Mesendoderm (in vitro differentiated cells): ENCODE data around the gene RBM11. TPM values are rescaled to one million over a fixed set of nuclear protein-coding genes. Genes with fewer than 3 reads are reported as not detected.
A peak's percentile ranks its signal among the peaks of the same experiment; 100 is the strongest.
"Not testable (repeated sequence)": the region's sequence is repeated elsewhere in the genome, so short reads cannot be mapped to it uniquely, and the experiment has no call there.

ENCODE experiments used
- DNase-seq: peaks from one replicate; pipeline ENCODE4 v3.0.0; 2013
- H2AK5ac ChIP-seq: 2 replicates; pipeline ENCODE4 v1.6.1; 2013; ENCODE audit warnings: low read length, inconsistent platforms
- H2BK120ac ChIP-seq: 2 replicates; pipeline ENCODE4 v1.6.1; 2013; ENCODE audit warnings: low read depth, mild to moderate bottlenecking, low read length, moderate library complexity, mixed read lengths
- H2BK15ac ChIP-seq: replicated peaks from 2 replicates; pipeline ENCODE4 v1.6.1; 2013; ENCODE audit warnings: low read depth, mild to moderate bottlenecking, moderate library complexity
- H2BK5ac ChIP-seq: 2 replicates; pipeline ENCODE4 v1.6.1; 2013; ENCODE audit warnings: low read length, inconsistent platforms
- H3K18ac ChIP-seq: 2 replicates; pipeline ENCODE4 v1.6.1; 2013; ENCODE audit warnings: mild to moderate bottlenecking, low read length, mixed read lengths
- H3K23ac ChIP-seq: one replicate; pipeline ENCODE4 v1.6.1; 2013; ENCODE audit warnings: low read length
- H3K27ac ChIP-seq: 2 replicates; pipeline ENCODE4 v1.5.1; 2013; ENCODE audit warnings: low read depth, mild to moderate bottlenecking, inconsistent platforms, low read length, moderate library complexity
- H3K27me3 ChIP-seq: 2 replicates; pipeline ENCODE4 v1.6.1; 2013; ENCODE audit warnings: low read length, control low read depth, mild to moderate bottlenecking, inconsistent platforms; ENCODE audit not compliant: insufficient read depth, poor library complexity
- H3K36me3 ChIP-seq: 2 replicates; pipeline ENCODE4 v1.6.1; 2013; ENCODE audit warnings: low read length, inconsistent platforms; ENCODE audit not compliant: control insufficient read depth, insufficient read depth
- H3K4ac ChIP-seq: one replicate; pipeline ENCODE4 v1.6.1; 2013; ENCODE audit warnings: low read depth, mild to moderate bottlenecking, low read length, moderate library complexity
- H3K4me1 ChIP-seq: 2 replicates; pipeline ENCODE4 v1.6.1; 2013; ENCODE audit warnings: low read depth, low read length, inconsistent platforms; ENCODE audit not compliant: control insufficient read depth
- H3K4me2 ChIP-seq: 2 replicates; pipeline ENCODE4 v1.6.1; 2013; ENCODE audit warnings: low read length
- H3K4me3 ChIP-seq: 2 replicates; pipeline ENCODE4 v1.5.1; 2013; ENCODE audit warnings: mild to moderate bottlenecking, low read length
- H3K56ac ChIP-seq: one replicate; pipeline ENCODE4 v1.6.1; 2013; ENCODE audit warnings: low read length
- H3K79me1 ChIP-seq: 2 replicates; pipeline ENCODE4 v1.6.1; 2013; ENCODE audit warnings: low read length, inconsistent platforms
- H3K79me2 ChIP-seq: 2 replicates; pipeline ENCODE4 v1.6.1; 2013; ENCODE audit warnings: mild to moderate bottlenecking, low read length; ENCODE audit not compliant: control insufficient read depth, insufficient read depth
- H3K9ac ChIP-seq: 2 replicates; pipeline ENCODE4 v1.6.1; 2013; ENCODE audit warnings: low read length, inconsistent platforms
- H4K5ac ChIP-seq: one replicate; pipeline ENCODE4 v1.6.1; 2013; ENCODE audit warnings: low read length
- H4K8ac ChIP-seq: one replicate; pipeline ENCODE4 v1.6.1; 2013; ENCODE audit warnings: low read depth, mild to moderate bottlenecking, control low read depth, low read length, moderate library complexity
- WGBS: extraction: QIAGEN DNeasy Blood & Tissue Kit; methylation state at CpG from one replicate; pipeline ENCODE4 v1.1.7; 2013; ENCODE audit warnings: low lambda C conversion rate, missing lambda C conversion rate; ENCODE audit not compliant: insufficient coverage; ENCODE audit errors: extremely low coverage; 5-methylcytosine and 5-hydroxymethylcytosine counted together
- polyA plus RNA-seq, 2 experiments: library from polyadenylated mRNA; stranded (reverse); fragments of 200-250 nt; gene quantifications; one replicate each; pipeline ENCODE4 v1.2.3, GENCODE V29; 2013

The RBM11 gene, protein sequence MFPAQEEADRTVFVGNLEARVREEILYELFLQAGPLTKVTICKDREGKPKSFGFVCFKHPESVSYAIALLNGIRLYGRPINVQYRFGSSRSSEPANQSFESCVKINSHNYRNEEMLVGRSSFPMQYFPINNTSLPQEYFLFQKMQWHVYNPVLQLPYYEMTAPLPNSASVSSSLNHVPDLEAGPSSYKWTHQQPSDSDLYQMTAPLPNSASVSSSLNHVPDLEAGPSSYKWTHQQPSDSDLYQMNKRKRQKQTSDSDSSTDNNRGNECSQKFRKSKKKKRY
- polyA plus RNA-seq (2013, experiment 1 of 2), result 2.3 TPM
- 2.5 TPM for polyA plus RNA-seq (2013, experiment 2 of 2)

DNA sequence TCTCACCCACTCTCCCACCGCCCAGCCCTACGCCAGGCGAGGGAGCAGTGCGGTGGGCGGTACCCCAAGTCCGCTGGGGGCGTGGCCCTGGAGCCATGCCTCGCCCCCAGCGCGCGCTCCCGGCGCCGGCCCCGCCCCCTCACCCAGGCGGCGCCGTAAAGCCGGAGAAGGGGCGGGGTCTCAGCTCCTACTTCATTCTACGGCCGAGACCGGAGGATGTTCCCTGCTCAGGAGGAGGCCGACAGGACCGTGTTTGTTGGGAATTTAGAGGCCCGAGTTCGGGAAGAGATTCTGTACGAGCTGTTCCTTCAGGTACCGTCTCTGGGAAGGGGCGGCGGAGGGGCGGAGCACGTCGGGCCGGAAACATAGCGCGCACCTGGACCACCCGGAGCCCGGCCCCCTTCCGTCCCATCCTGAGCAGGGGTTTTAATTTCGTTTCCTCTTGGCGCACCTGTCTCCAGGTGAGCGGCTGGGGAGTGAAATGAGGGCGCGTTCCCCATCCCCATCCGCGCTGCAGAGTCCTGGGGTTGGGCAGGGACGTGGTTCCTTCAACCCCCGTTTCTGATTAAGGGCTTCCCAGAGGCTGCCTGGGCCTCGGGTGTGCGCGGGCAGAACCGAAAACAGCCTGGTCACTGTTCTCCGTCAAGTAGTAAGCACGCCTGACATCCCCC is at the start of gene RBM11:
Gene RBM11, plus strand, starts transcription at position 187 of the 671 bp plus-strand sequence. Its CDS starts 30 bp downstream, at position 217.
- H4K5ac ChIP-seq, result no peak within 1 kb of the TSS
- peak within 1 kb of the TSS; percentile 66 for H3K4me3 ChIP-seq
- no peak within 1 kb of the TSS for H2BK5ac ChIP-seq
- H3K4me1 ChIP-seq, result no peaks in the 10 kb centered on the region
- peak; percentile 90 for DNase-seq
- no peaks in the 10 kb centered on the region for H3K36me3 ChIP-seq
- no peak within 1 kb of the TSS for H4K8ac ChIP-seq
- no CpG with 5 or more reads among the region's 55 CpGs for WGBS
- H3K23ac ChIP-seq, result no peak within 1 kb of the TSS
- H3K27me3 ChIP-seq, result no peaks in the 10 kb centered on the region
- no peak within 1 kb of the TSS for H2BK15ac ChIP-seq
- H3K79me1 ChIP-seq, result no peaks in the 10 kb centered on the region
- no peaks in the 10 kb centered on the region for H3K79me2 ChIP-seq
- peak within 1 kb of the TSS; percentile 3 for H3K4me2 ChIP-seq
- peak within 1 kb of the TSS; percentile 59 for H3K9ac ChIP-seq
- no peak within 1 kb of the TSS for H3K18ac ChIP-seq
- H2BK120ac ChIP-seq, result no peak within 1 kb of the TSS
- no peak within 1 kb of the TSS for H3K4ac ChIP-seq
- H3K27ac ChIP-seq, result no peak within 1 kb of the TSS
- H3K56ac ChIP-seq, result peak within 1 kb of the TSS; percentile 75
- H2AK5ac ChIP-seq, result no peak within 1 kb of the TSS

DNA sequence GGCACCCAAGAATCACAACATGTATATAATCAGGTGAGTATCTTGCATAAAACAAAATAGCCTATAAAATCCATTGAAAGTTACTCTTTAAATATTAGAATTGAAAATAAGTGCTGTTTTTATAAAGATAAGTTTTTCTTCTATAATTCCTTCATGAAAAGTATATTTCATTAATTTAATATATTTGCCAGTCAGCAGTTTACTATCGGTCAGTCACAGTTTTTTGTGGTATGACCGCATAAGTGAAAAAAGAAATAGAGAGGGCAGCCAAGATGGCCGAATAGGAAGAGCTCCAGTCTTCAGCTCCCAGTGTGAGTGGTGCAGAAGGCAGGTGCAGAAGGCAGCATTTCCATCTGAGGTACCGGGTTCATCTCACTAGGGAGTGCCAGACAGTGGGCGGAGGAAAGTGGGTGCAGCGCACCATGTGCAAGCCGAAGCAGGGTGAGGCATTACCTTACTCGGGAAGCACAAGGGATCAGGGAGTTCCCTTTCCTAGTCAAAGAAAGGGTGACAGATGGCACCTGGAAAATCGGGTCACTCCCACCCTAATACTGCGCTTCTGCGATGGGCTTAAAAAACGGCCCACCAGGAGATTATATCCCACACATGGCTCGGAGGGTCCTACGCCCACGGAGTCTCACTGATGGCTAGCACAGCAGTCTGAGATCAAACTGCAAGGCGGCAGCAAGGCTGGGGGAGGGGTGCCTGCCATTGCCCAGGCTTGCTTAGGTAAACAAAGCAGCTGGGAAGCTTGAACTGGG is 49.3 kb upstream of the RBM11 start:
- not testable (repeated sequence) for H3K23ac ChIP-seq, H3K9ac ChIP-seq, H2BK5ac ChIP-seq, DNase-seq, H3K18ac ChIP-seq, H3K27ac ChIP-seq, H3K4me1 ChIP-seq, H3K36me3 ChIP-seq, H4K8ac ChIP-seq, H3K4ac ChIP-seq, H4K5ac ChIP-seq, H3K56ac ChIP-seq, H2BK15ac ChIP-seq, H3K4me3 ChIP-seq, H3K4me2 ChIP-seq, H2BK120ac ChIP-seq, H3K79me2 ChIP-seq, H3K79me1 ChIP-seq, H2AK5ac ChIP-seq, H3K27me3 ChIP-seq
- no CpG with 5 or more reads among the region's 16 CpGs for WGBS

DNA sequence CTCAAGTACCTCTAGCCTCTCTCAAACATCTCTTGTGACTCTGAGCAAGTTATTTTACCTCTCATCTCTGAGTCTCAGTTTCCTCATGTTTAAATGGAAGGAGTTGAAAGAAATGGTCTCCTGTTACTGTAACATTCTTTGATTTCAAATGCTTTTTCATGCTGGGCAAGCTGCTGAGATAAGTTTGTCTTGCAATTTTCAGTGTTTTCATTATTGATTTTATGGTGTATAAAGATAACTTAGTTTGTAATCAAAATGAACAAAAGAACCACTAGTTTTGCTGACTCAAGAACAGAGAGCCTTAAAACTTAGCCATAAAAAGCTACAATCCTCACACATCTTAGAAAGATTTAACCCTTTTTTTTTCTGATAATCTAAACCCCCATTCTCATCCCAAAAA is 9.7 kb upstream of the RBM11 start:
- no peak overlapping the region for H3K9ac ChIP-seq
- no peak overlapping the region for H2BK5ac ChIP-seq
- no peak overlapping the region for H4K5ac ChIP-seq
- no peak overlapping the region for H3K27ac ChIP-seq
- H2AK5ac ChIP-seq, result no peak overlapping the region
- no peaks in the 10 kb centered on the region for H3K27me3 ChIP-seq
- no peak overlapping the region for H3K56ac ChIP-seq
- no peak overlapping the region for H3K4ac ChIP-seq
- no peak overlapping the region for H2BK15ac ChIP-seq
- H3K79me2 ChIP-seq, result no peaks in the 10 kb centered on the region
- H3K36me3 ChIP-seq, result no peaks in the 10 kb centered on the region
- H3K4me2 ChIP-seq, result no peak overlapping the region
- H3K4me3 ChIP-seq, result no peak overlapping the region
- no peak overlapping the region for H3K23ac ChIP-seq
- H4K8ac ChIP-seq, result no peak overlapping the region
- no peaks in the 10 kb centered on the region for H3K4me1 ChIP-seq
- H3K79me1 ChIP-seq, result no peaks in the 10 kb centered on the region
- no peak overlapping the region for H3K18ac ChIP-seq
- no peak overlapping the region for H2BK120ac ChIP-seq
- no peak for DNase-seq

DNA sequence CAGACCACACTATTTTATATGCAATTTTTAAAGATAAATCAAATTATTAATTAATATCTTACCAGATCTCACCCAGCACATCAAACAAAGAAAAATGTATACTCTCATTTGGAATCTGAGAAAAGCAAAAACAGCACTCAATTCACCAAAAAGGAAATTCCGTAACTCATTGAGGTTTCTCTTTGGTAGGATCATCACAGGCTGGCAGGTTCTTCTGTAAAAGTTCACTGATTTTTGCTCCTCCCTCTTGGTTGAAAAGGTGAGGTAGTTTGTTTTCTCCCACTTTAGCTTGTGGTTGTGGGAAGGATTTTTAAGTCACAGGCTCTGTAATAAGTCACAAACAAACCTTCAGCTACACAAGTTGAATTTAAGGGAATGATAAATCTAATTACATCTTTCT is 5.2 kb upstream of the RBM11 start, which contains the start of gene LIPI:
Gene LIPI, minus strand, starts transcription at position 218 of the 400 bp plus-strand sequence. Its CDS starts 110 bp downstream, at position 108.
- no peak within 1 kb of the TSS for H3K4ac ChIP-seq
- H2BK120ac ChIP-seq, result no peak within 1 kb of the TSS
- H3K79me1 ChIP-seq, result no peaks in the 10 kb centered on the region
- H4K8ac ChIP-seq, result no peak within 1 kb of the TSS
- H3K36me3 ChIP-seq, result no peaks in the 10 kb centered on the region
- H2AK5ac ChIP-seq, result no peak within 1 kb of the TSS
- H2BK5ac ChIP-seq, result no peak within 1 kb of the TSS
- H2BK15ac ChIP-seq, result no peak within 1 kb of the TSS
- no peak for DNase-seq
- no peak within 1 kb of the TSS for H3K9ac ChIP-seq
- H4K5ac ChIP-seq, result no peak within 1 kb of the TSS
- no peak within 1 kb of the TSS for H3K56ac ChIP-seq
- no peak within 1 kb of the TSS for H3K4me3 ChIP-seq
- no peak within 1 kb of the TSS for H3K23ac ChIP-seq
- H3K4me2 ChIP-seq, result no peak within 1 kb of the TSS
- no peaks in the 10 kb centered on the region for H3K79me2 ChIP-seq
- no peak within 1 kb of the TSS for H3K18ac ChIP-seq
- no peaks in the 10 kb centered on the region for H3K4me1 ChIP-seq
- no peaks in the 10 kb centered on the region for H3K27me3 ChIP-seq
- H3K27ac ChIP-seq, result no peak within 1 kb of the TSS
- whole genome bisulfite sequencing, result no CpG with 5 or more reads among the region's 1 CpG

DNA sequence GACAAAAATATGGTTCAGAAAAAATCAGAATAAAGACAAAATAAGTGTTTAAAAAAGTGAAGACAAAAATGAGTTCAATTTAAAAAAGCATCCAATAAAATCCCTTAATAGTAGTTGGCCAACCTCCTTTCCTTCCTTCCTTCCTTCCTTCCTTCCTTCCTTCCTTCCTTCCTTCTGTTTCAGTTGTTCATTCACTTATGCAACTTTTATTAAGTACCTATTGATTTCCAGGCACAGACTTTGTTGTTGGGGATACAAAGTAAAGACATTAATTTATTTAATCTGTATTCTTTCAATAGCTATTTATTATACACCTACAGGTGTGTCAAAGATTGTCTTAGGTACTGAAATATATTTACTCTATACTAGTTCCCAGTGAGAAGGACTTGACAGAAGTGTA is 2.8 kb upstream of the RBM11 start:
- Histone ChIP-seq H3K36me3 (no peaks in the 10 kb centered on the region), H3K23ac (no peak overlapping the region), H3K4me1 (no peaks in the 10 kb centered on the region), H2BK5ac (no peak overlapping the region), H3K4ac (no peak overlapping the region), H2BK120ac (no peak overlapping the region), H3K4me2 (no peak overlapping the region), H3K9ac (no peak overlapping the region), H4K5ac (no peak overlapping the region), H3K27me3 (no peaks in the 10 kb centered on the region), H3K79me1 (no peaks in the 10 kb centered on the region), H2BK15ac (no peak overlapping the region), H3K18ac (no peak overlapping the region), H2AK5ac (no peak overlapping the region), H3K4me3 (no peak overlapping the region), H3K79me2 (no peaks in the 10 kb centered on the region), H3K56ac (no peak overlapping the region), H4K8ac (no peak overlapping the region), H3K27ac (no peak overlapping the region)
- no peak for DNase-seq
